Tibial artery (tissue), 4 donors: Measurements from ENCODE around the gene ADGRL2.

ENCODE experiments used
- DNase-seq, 2 donors: peaks; one replicate each; pipeline ENCODE4 v3.0.0-alpha.2; 2019
- H3K27ac ChIP-seq, 2 donors: fragments of 200-600 bp; sonication (generic) in 1 of 2; 1 replicate in 1 of 2; 2 replicates in 1 of 2; pipeline ENCODE4 v1.5.1; 2018 to 2019; ENCODE audit warnings: mild to moderate bottlenecking in 1 of 2
- H3K27me3 ChIP-seq, 2 donors: fragments of 200-600 bp; sonication (generic) in 1 of 2; one replicate each; pipeline versions ENCODE4 v1.5.1 to v1.6.0; 2016 to 2019
- H3K36me3 ChIP-seq, 3 donors: fragments of 200-600 bp; sonication (generic) in 2 of 3; one replicate each; pipeline ENCODE4 v1.5.1; 2016 to 2019; ENCODE audit warnings: mild to moderate bottlenecking in 2 of 3
- H3K4me1 ChIP-seq, 4 donors: fragments of 200-600 bp; sonication (generic) in 2 of 4; 1 replicate in 3 of 4; 2 replicates in 1 of 4; pipeline ENCODE4 v1.5.1; 2016 to 2019
- H3K4me3 ChIP-seq, 2 donors: fragments of 200-600 bp; sonication (generic) in 1 of 2; 1 replicate in 1 of 2; 2 replicates in 1 of 2; pipeline ENCODE4 v1.5.1; 2018 to 2019; ENCODE audit warnings: mild to moderate bottlenecking in 2 of 2
- H3K9me3 ChIP-seq, 3 donors: fragments of 200-600 bp; sonication (generic) in 1 of 3; one replicate each; pipeline ENCODE4 v1.5.1; 2016 to 2019
- CTCF ChIP-seq, 2 experiments: fragments of 200-600 bp in 1 of 2; fragments of 450-650 bp in 1 of 2; IDR thresholded peaks; one replicate each; pipeline ENCODE4 v1.5.1; 2017 to 2019; ENCODE audit warnings: antibody characterized with exemption in 2 of 2, mild to moderate bottlenecking in 1 of 2, moderate library complexity in 1 of 2
- intact Hi-C: fragments of 100-400 bp; cut with DNase I; formaldehyde crosslinking; loops from one replicate; pipeline ENCODE4 v1.15.0; 2023; ENCODE audit warnings: low total_unique reads

The ADGRL2 gene

GRCh38 chr1:81802707-81803430 is 2.1 kb downstream of the ADGRL2 start:
- peaks cover 0 to 41% (median 7%) of the 10 kb centered on the region in 4 donors for H3K4me1 ChIP-seq
- H3K4me3 ChIP-seq, result peak overlapping the region; percentile 93 to 95
- intact Hi-C loops, result no loop called here

GRCh38 chr1:81803431-81804110 is 2.8 kb downstream of the ADGRL2 start:
- TF ChIP-seq CTCF (IDR thresholded peaks at IDR 0.05), result no peak
- Histone ChIP-seq H3K4me3 (peak overlapping the region; percentile 93 to 95), H3K9me3 (no peaks in the 10 kb centered on the region), H3K4me1 (peaks cover 0 to 48% (median 7%) of the 10 kb centered on the region in 4 donors), H3K27ac (peak overlapping the region; percentile 99), H3K36me3 (no peaks in the 10 kb centered on the region), H3K27me3 (no peaks in the 10 kb centered on the region)
- DNase-seq, result no peak
- intact Hi-C loops, result no loop called here

More at GRCh38 chr1:81802707-81803430, 2.1 kb downstream of the ADGRL2 start:
- no peaks in the 10 kb centered on the region for H3K27me3 ChIP-seq
- H3K27ac ChIP-seq, result peak overlapping the region; percentile 99
- H3K9me3 ChIP-seq, result no peaks in the 10 kb centered on the region
- peak; percentile 70 to 85 for DNase-seq
- H3K36me3 ChIP-seq, result no peaks in the 10 kb centered on the region
- TF ChIP-seq CTCF (IDR thresholded peaks at IDR 0.05), result peak; percentile 40 to 67

- peak overlapping the region; percentile 99 for H3K27ac ChIP-seq
- H3K36me3 ChIP-seq, result no peaks in the 10 kb centered on the region
- intact Hi-C loops, result no loop called here
- H3K9me3 ChIP-seq, result no peaks in the 10 kb centered on the region
- no peak for DNase-seq
- TF ChIP-seq CTCF (IDR thresholded peaks at IDR 0.05), result no peak
- H3K4me1 ChIP-seq, result peaks cover 0 to 54% (median 7%) of the 10 kb centered on the region in 4 donors
- peak overlapping the region; percentile 93 to 95 for H3K4me3 ChIP-seq
- no peaks in the 10 kb centered on the region for H3K27me3 ChIP-seq
Measured at GRCh38 chr1:81804312-81804711, 3.6 kb downstream of the ADGRL2 start.

GRCh38 chr1:81805537-81806431 is 5.0 kb downstream of the ADGRL2 start:
- Histone ChIP-seq H3K36me3 (no peaks in the 10 kb centered on the region), H3K27ac (peak overlapping the region; percentile 29 to 99), H3K4me1 (peaks cover 0 to 56% (median 7%) of the 10 kb centered on the region in 4 donors), H3K4me3 (no peak overlapping the region), H3K9me3 (no peaks in the 10 kb centered on the region), H3K27me3 (no peaks in the 10 kb centered on the region)
- intact Hi-C loops, result no loop called here
- DNase-seq, result no peak
- TF ChIP-seq CTCF (IDR thresholded peaks at IDR 0.05), result no peak

- H3K4me3 ChIP-seq, result no peak overlapping the region
- H3K36me3 ChIP-seq, result no peaks in the 10 kb centered on the region
- no peaks in the 10 kb centered on the region for H3K9me3 ChIP-seq
- peak overlapping the region; percentile 29 to 99 for H3K27ac ChIP-seq
- H3K27me3 ChIP-seq, result no peaks in the 10 kb centered on the region
- TF ChIP-seq CTCF (IDR thresholded peaks at IDR 0.05), result no peak
- peaks cover 0 to 62% (median 7%) of the 10 kb centered on the region in 4 donors for H3K4me1 ChIP-seq
- DNase-seq, result no peak
- intact Hi-C loops, result no loop called here
Measured at GRCh38 chr1:81806432-81806770, 5.7 kb downstream of the ADGRL2 start.
